ENCODE results near the gene EDC4.
"Not testable (repeated sequence)": the region's sequence is repeated elsewhere in the genome, so short reads cannot be mapped to it uniquely, and the experiment has no call there.

EDC4 gene

DNA sequence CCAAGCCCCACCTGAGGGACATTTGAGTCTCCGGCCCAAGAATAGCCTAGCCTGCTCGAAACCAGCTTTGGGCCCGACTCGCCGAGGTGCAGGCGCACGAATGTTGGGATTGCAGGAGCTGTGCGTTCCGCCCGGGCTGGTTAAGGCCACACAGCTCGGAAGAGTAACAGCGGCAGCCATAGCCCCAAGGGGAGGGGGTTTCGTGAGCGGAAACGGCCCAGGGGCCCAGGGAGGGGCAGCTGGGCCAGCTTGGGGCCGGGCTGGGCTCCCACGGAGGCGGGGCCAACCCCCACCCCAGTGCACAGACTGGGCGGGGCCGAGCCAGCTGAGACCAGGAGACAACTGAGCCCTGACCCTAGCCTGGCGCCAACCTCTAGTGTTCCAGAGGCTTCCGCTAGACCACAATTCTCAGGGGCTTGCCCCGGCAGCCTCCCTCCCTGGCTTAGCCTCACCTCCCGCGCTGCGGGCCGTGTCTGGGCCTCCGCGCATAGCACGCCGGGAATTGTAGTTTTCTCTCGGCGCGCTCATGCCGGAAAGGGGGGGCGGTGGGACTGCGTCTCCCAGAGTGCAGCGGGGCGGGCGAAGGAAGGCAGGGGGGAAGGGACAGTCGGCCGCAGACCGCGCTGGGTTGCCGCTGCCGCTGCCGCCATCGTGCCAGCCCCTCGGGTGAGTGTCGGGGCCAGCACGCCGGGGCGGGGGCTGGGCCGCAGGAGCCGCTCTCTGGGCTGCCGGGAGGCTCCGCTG, 26.4 kb upstream of the EDC4 start, which contains the start of gene NUTF2:
TSS of gene NUTF2 (plus strand) at position 614 of the 744 bp plus-strand sequence. CDS start 18,198 bp downstream, outside the sequence.
- peak; percentile 84 to 87 for DNase-seq (ENCODE audit: low read depth in 2 of 2, low spot score in 1 of 2)

GRCh38 chr16:67847064-67847861, 25.6 kb upstream of the EDC4 start, which contains the start of gene CENPT:
CENPT (minus strand) TSS chr16:67847693; CDS start chr16:67833859, 13,834 bp downstream.
- peak in 1 of 2 donors; percentile 15 for DNase-seq (ENCODE audit: low read depth in 2 of 2, low spot score in 1 of 2)

- DNase-seq (ENCODE audit: low read depth in 2 of 2, low spot score in 1 of 2) = no peak
Observed at GRCh38 chr16:67848118-67848517, 24.7 kb upstream of the EDC4 start.

GRCh38 chr16:67853670-67854069, 19.2 kb upstream of the EDC4 start:
- no peak for DNase-seq (ENCODE audit: low read depth in 2 of 2, low spot score in 1 of 2)

DNA sequence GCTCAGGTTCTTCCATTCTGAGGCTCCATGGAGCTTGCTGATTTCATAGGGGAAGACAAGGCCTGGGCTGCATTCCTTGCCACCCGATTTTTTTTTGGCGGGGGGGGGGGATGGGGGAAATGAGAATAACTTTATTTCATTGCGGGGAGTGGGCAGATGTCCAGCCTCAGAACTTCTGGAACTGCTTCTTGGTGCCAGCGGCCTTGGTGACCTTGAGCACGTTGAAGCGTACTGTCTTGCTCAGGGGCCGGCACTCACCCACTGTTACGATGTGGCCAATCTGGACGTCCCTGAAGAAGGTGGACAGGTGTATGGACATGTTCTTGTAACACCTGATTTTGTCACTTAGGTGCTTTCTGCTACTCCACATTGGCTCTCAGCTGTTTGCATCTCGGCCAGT, 17.1 kb upstream of the EDC4 start:
- DNase-seq (ENCODE audit: low read depth in 2 of 2, low spot score in 1 of 2) = no peak

GRCh38 chr16:67856927-67857546, 15.8 kb upstream of the EDC4 start:
- DNase-seq (ENCODE audit: low read depth in 2 of 2, low spot score in 1 of 2) = no peak

GRCh38 chr16:67857547-67858233, 15.2 kb upstream of the EDC4 start:
- DNase-seq (ENCODE audit: low read depth in 2 of 2, low spot score in 1 of 2) = no peak

DNA sequence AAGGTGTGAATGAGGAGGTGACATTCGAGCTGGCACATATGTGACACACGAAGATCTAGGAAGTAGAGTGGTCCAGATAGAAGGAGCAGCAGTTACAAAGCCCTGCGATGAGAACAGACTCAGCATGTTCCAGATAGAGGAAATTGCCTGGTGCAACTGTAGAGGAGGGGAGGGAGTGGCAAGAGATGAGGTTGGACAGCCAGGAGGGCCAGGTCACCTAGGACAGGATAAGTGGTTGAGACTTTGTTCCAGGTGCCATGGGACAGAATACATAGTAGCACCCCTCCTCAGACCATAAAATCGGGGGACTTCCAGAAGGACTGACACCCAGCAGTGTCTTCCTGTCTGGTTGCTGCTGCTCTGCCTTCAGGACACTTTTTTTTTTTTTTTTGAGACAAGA, 14.4 kb upstream of the EDC4 start:
- DNase-seq (ENCODE audit: low read depth in 2 of 2, low spot score in 1 of 2) = no peak

GRCh38 chr16:67860589-67861398, 12.1 kb upstream of the EDC4 start:
- no peak for DNase-seq (ENCODE audit: low read depth in 2 of 2, low spot score in 1 of 2)

GRCh38 chr16:67861877-67862276, 11.0 kb upstream of the EDC4 start:
- DNase-seq (ENCODE audit: low read depth in 2 of 2, low spot score in 1 of 2) = no peak

DNA sequence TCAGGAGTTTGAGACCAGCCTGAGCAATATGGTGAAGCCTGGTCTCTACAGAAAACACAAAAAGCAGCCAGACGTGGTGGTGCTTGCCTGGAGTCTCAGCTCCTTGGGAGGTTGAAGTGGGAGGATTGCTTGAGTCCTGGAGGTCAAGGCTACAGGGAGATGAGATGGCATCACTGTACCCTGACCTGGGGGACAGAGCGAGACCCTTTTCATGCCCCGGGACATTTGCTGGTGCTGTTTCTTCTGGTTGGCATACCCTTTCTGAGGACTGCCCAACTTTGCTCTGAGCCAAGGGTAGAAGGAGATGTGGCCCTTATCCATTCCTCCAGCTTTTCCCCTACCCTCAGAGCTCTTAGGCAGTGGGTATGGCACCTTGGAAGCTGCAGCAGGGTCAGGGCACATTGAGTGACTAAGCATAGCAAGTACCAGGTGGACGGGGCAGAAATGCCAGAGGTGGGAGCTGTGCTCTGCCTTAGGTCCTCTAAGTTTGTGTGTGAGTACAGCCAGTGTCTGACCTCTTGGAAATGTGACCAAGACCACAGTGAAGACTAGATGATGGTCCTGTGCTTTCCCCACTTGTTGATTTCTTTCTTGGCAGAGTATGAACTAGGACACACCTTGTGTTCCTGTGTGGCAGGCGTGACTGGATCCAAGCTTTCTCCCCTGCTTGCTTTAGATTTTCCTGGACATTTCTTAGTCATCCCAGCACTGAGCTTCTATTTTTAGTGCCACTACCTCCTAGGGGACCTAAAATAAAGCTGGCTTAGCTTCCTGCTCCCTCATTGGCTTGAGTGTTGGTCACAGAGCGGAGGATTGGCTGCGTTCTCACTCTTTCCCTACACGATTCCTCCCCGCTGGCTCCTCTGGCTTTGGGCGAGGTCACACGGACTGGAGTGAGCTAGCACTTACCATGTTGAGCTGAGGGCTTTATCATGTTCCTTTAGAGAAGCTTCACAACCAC, 9.9 kb upstream of the EDC4 start:
- no peak for DNase-seq (ENCODE audit: low read depth in 2 of 2, low spot score in 1 of 2)

DNA sequence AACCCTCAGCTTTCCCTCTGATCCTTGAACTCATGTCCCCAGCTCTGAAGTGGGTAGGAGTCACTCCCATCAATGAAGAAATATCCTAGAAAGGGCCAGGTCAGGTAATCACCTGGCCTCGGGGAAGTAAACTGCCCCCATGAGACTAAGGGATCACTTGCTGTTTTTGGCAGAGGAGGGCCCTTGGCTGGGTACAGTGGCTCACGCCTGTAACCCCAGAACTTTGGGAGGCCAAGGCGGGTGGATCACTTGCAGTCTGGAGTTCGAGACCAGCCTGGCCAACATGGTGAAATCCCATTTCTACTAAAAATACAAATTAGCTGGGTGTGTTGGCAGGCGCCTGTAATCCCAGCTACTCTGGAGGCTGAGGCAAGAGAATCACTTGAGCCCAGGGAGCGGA, 8.8 kb upstream of the EDC4 start:
- DNase-seq (ENCODE audit: low read depth in 2 of 2, low spot score in 1 of 2) = not testable (repeated sequence)

DNA sequence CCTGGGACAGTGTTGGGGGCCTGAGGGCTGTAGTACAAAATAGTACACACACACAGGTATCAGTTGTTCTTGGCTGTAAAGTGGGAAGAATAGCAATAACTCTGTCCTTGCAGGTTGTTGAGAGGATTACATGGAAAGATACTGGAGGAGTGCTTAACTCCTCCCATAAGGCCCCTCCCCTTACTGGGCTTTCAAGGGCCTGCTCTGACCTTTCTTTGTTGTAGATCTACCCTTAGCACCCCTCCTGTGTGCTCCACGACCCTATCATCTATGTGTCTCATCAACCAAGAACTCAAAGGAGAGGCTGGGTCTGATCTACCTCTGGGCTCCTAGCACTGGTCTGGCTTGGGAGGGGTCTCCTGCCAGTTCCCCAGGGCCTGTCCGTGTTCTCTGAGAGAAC, 8.3 kb upstream of the EDC4 start:
- no peak for DNase-seq (ENCODE audit: low read depth in 2 of 2, low spot score in 1 of 2)

DNA sequence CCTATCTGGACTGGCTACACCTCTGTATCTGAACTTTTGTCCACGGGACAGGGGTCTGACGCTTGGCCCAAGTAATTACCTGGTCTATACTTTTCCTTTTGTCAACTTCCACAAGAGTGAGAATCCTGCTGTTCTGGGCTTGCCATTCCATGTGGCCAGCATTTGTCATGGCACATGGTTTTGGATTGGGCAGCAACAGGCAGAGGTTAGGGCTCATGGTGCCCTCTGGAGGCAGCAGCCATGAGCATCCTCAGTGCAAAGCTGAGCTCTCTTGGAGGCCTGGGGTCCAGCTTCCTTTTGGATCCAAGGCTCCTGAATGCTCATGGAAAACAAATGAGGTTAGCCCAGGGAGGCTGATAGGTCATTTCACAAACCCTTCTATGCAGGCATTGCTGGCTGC, 7.5 kb upstream of the EDC4 start:
- no peak for DNase-seq (ENCODE audit: low read depth in 2 of 2, low spot score in 1 of 2)

DNA sequence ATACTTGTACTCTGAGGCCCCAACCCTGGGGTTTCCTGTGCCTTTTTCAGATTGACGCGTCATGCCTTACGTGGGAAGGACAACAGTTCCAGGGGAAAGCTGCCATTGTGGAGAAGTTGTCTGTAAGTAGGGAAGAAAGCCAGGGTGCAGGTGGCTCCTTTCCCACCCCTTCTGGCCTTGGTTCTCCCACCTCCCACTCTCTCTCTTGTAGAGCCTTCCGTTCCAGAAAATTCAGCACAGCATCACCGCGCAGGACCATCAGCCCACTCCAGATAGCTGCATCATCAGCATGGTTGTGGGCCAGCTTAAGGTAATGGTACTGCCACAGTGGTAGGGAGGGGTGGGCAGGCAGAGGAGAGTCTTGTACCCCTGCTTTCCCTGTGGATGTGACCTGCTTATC, 4.6 kb upstream of the EDC4 start:
- no peak for DNase-seq (ENCODE audit: low read depth in 2 of 2, low spot score in 1 of 2)

DNA sequence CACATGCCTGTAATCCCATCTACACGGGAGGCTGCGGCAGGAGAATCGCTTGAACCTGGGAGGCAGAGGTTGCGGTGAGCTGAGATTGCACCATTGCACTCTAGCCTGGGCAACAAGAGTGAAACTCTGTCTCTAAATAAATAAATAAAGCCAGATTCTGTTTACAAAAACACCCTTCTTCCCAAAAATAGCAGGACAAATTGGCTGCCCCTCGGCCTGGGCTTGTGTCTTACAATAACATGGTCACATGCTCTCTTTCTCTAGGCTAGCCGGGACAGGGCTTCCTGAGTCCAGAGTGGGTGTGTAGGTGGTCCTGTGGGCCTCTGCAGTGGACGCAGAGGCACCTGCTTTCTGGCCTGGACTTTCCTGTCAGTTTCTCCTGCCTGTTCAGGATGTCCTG, 3.2 kb upstream of the EDC4 start:
- DNase-seq (ENCODE audit: low read depth in 2 of 2, low spot score in 1 of 2) = no peak

GRCh38 chr16:67871256-67871655, 1.6 kb upstream of the EDC4 start:
- no peak for DNase-seq (ENCODE audit: low read depth in 2 of 2, low spot score in 1 of 2)

- DNase-seq (ENCODE audit: low read depth in 2 of 2, low spot score in 1 of 2) = no peak
Observed at GRCh38 chr16:67872131-67872630, 671 bp upstream of the EDC4 start.

Measured in stimulated activated CD8-positive, alpha-beta memory T cell treated with anti-CD3 and anti-CD28 coated beads, Interleukin-4, amount 100 ng/mL, for 1 hour (primary cell).